ENCODE data around the gene SLC28A1.

GRCh38 chr15:84859144-84859543, 25.3 kb upstream of the SLC28A1 start:
- TF ChIP-seq, protein P1, sequence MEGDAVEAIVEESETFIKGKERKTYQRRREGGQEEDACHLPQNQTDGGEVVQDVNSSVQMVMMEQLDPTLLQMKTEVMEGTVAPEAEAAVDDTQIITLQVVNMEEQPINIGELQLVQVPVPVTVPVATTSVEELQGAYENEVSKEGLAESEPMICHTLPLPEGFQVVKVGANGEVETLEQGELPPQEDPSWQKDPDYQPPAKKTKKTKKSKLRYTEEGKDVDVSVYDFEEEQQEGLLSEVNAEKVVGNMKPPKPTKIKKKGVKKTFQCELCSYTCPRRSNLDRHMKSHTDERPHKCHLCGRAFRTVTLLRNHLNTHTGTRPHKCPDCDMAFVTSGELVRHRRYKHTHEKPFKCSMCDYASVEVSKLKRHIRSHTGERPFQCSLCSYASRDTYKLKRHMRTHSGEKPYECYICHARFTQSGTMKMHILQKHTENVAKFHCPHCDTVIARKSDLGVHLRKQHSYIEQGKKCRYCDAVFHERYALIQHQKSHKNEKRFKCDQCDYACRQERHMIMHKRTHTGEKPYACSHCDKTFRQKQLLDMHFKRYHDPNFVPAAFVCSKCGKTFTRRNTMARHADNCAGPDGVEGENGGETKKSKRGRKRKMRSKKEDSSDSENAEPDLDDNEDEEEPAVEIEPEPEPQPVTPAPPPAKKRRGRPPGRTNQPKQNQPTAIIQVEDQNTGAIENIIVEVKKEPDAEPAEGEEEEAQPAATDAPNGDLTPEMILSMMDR (IDR thresholded peaks at IDR 0.05; ENCODE audit: poor library complexity), result no peak
- TF ChIP-seq EZH2 (IDR thresholded peaks at IDR 0.05; ENCODE audit: borderline replicate concordance), result no peak

All from hepatocyte (in vitro differentiated cells).